Muscle of leg (tissue), 16 donors: ENCODE measurements around the gene STPG2. TPM values are rescaled to one million over a fixed set of nuclear protein-coding genes. Genes with fewer than 3 reads are reported as not detected.

ENCODE experiments used
- DNase-seq: peaks from one replicate; pipeline ENCODE4 v3.0.0; 2013
- H3K27ac ChIP-seq: one replicate; pipeline ENCODE4 v1.5.1; 2013; ENCODE audit warnings: mild to moderate bottlenecking, low read length, control low read depth
- H3K27me3 ChIP-seq: one replicate; pipeline ENCODE4 v1.6.1; 2013; ENCODE audit warnings: low read length; ENCODE audit not compliant: control insufficient read depth, insufficient read depth
- H3K36me3 ChIP-seq: one replicate; pipeline ENCODE4 v1.6.1; 2013; ENCODE audit warnings: low read length; ENCODE audit not compliant: control insufficient read depth, insufficient read depth
- H3K4me1 ChIP-seq: one replicate; pipeline ENCODE4 v1.6.1; 2013; ENCODE audit warnings: low read length; ENCODE audit not compliant: control insufficient read depth, insufficient read depth
- H3K4me3 ChIP-seq: one replicate; pipeline ENCODE4 v1.5.1; 2013; ENCODE audit warnings: low read length, control low read depth
- H3K9me3 ChIP-seq: replicated peaks from 2 replicates; pipeline ENCODE4 v1.6.1; 2013; ENCODE audit warnings: low read depth, low read length; ENCODE audit not compliant: control insufficient read depth
- WGBS: methylation state at CpG from one replicate; pipeline ENCODE4 v1.1.5; 2013; ENCODE audit warnings: missing lambda C conversion rate; ENCODE audit not compliant: insufficient coverage; 5-methylcytosine and 5-hydroxymethylcytosine counted together
- long read RNA-seq, 11 donors: transcript quantifications; one replicate each; lab custom pipeline, GENCODE V29; 2026
- polyA plus RNA-seq, 8 donors: library from polyadenylated mRNA; unstranded; fragments of 120-200 nt; gene quantifications; one replicate each; pipeline versions ENCODE4 v1.2.1 to v1.2.3, GENCODE V29; 2013; ENCODE audit warnings: inconsistent platforms in 1 of 8, low replicate concordance in 1 of 8; ENCODE audit not compliant: insufficient read length in 8 of 8, insufficient read depth in 1 of 8
- total RNA-seq: library from RNA; stranded (reverse); fragments of 120-200 nt; gene quantifications from one replicate; pipeline ENCODE4 v1.2.4, GENCODE V29; 2013

The STPG2 gene
- total RNA-seq (0.18 TPM), polyA plus RNA-seq (under 1 TPM in 3 of 8 donors, not detected in 5; 0.04 to 0.12 (median 0.08) TPM)
- long read RNA-seq, donor 1 = 0 reads
- long read RNA-seq, donor 2 = 0 reads
- long read RNA-seq, donor 3 = 0 reads
- long read RNA-seq, donor 4 = 0 reads
- long read RNA-seq, donor 5 = 0 reads
- long read RNA-seq, donor 6 = 0 reads
- long read RNA-seq, donor 7 = 0 reads
- long read RNA-seq, donor 8 = 0 reads
- long read RNA-seq, donor 9 = 0 reads
- long read RNA-seq, donor 10 = 0 reads
- long read RNA-seq, donor 11 = 0 reads

DNA sequence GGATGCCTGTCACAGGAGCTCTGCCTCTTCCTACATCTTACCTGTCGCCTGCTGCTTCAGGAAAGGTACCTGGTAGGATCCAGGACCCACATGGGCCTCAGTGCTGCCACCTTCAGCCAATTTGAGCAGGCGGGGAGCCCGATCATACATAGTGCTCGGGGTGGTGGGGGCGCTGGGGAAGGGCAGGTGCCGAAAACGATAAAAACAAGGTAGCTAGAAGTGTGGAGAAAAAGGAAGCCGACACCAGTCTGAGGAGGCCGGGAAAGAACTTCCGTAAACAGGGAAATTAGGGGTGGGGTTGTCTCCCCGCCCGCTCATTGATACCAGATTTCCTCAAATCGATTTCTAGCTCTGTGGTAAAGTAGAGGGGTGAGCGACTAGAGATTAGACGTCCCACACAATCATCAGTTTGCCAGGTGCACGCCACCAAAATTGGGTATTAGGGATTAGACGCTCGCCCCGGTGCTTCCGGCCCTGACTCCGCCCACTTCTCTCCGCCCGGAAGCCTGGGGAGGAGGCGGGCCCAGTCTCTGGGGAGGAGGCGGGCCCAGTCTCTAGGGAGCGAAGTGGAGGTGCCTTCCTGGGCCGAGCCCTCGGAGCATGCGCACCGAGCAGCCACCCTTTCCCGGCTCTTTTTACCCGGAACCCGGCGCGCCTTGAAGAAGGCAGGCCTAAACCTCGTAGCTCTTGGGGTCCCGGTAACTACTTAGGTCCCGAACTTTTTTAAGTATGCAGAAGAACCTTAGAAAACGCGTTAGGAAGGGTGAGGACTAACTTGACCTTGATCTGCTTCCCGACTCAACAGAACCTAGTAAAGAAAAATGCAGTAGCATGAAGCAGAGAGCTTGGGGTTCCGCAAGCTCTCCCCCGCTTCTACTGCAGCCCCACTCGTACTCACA, at the start of gene STPG2:
STPG2 (minus strand) TSS at position 476 of the 899 bp plus-strand sequence.
- peaks cover 2% of the 10 kb centered on the region for H3K4me1 ChIP-seq
- no peaks in the 10 kb centered on the region for H3K27me3 ChIP-seq
- H3K4me3 ChIP-seq = peak within 1 kb of the TSS; percentile 79
- peak; percentile 90 for DNase-seq
- no peaks in the 10 kb centered on the region for H3K36me3 ChIP-seq
- no peaks in the 10 kb centered on the region for H3K9me3 ChIP-seq
- H3K27ac ChIP-seq = peak within 1 kb of the TSS; percentile 67
- 1% methylated on average over 28 of the region's 44 CpGs for WGBS

DNA sequence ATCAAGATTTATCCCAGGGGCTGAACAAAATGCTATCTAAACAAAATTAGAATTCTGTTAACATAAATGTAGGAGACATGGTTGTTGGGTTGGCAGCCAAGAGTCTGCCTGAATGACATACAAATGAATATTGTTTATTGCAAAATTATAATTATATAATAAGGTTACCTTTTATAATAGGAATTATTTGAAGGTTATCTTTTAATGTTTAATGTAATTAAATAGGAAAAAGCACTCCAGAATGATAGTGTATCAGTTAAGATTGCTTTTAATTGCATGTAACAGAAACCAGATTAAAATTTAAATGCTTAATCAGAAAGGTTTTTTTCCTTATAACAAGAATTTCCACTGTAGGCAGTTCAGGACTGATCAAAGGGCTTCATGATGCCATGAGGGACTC, 42.0 kb upstream of the STPG2 start:
- Histone ChIP-seq H3K27ac (no peak overlapping the region), H3K27me3 (no peaks in the 10 kb centered on the region), H3K4me1 (no peaks in the 10 kb centered on the region), H3K36me3 (no peaks in the 10 kb centered on the region), H3K9me3 (no peaks in the 10 kb centered on the region), H3K4me3 (no peak overlapping the region)
- no peak for DNase-seq

DNA sequence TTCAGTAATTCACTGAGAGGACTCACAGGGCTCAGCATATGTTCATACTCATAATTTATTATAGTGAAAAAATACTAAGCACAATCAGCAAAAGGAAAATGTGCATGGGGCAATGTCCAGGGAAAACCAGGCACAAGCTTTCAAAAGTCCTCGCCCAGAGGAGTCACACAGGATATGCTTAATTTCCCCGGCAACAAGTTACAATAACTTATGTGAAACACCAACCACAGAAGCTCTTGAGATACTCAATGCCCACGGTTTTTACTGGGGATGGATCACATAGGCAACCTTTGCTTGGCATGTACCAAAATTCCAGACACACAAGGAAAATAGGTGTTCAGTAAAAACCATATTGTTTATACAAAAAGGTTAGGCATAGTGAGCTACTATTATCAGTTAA, 38.5 kb upstream of the STPG2 start:
- DNase-seq = no peak
- H3K4me1 ChIP-seq = no peaks in the 10 kb centered on the region
- no peak overlapping the region for H3K27ac ChIP-seq
- no peaks in the 10 kb centered on the region for H3K36me3 ChIP-seq
- no peaks in the 10 kb centered on the region for H3K27me3 ChIP-seq
- 83% methylated on average over 1 of the region's 3 CpGs for WGBS
- no peaks in the 10 kb centered on the region for H3K9me3 ChIP-seq
- no peak overlapping the region for H3K4me3 ChIP-seq

DNA sequence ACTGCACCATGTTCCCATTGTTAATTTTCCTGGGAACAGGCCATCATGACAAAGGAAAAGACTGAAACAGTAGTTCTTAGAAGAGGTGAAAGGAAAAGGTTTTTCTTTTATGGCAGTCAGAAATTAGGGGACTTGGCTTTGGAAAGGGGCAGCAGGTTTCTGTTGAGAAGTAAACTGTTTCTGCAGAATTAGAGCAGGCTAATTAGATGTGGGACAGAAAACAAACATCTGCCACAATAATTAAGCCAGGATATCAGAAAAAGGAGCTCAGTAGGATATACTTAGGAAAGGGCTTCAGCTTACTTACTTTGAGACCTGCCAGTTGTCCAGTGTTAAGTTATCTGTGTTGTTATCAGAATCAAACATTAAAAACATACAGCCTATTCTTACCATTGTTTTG, 36.7 kb upstream of the STPG2 start:
- Histone ChIP-seq H3K27ac (no peak overlapping the region), H3K27me3 (no peaks in the 10 kb centered on the region), H3K9me3 (no peaks in the 10 kb centered on the region), H3K36me3 (no peaks in the 10 kb centered on the region), H3K4me3 (no peak overlapping the region), H3K4me1 (no peaks in the 10 kb centered on the region)
- DNase-seq = no peak

DNA sequence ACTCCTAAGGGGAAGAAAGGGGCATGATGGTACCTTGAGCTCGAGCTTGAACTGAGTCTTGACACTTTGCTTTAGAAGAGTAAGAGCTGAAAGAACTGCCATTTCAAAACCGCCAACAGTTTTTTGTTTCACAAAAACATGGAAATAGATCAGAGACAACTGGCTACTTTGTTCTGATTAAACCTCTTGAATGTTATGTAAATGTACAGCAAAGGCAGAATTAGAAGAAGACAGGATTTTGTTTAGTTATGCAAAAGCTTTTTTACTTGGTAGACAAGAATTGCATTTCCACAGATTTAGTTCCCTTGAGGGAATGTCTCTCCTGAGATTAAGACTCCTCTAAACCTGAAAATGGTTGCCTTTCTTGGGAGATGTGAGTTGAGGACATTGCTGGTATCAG, 33.3 kb upstream of the STPG2 start:
- 40% methylated on average over 1 of the region's 2 CpGs for WGBS
- Histone ChIP-seq H3K27me3 (no peaks in the 10 kb centered on the region), H3K9me3 (no peaks in the 10 kb centered on the region), H3K4me1 (no peaks in the 10 kb centered on the region), H3K27ac (no peak overlapping the region), H3K4me3 (no peak overlapping the region), H3K36me3 (no peaks in the 10 kb centered on the region)
- DNase-seq = no peak

DNA sequence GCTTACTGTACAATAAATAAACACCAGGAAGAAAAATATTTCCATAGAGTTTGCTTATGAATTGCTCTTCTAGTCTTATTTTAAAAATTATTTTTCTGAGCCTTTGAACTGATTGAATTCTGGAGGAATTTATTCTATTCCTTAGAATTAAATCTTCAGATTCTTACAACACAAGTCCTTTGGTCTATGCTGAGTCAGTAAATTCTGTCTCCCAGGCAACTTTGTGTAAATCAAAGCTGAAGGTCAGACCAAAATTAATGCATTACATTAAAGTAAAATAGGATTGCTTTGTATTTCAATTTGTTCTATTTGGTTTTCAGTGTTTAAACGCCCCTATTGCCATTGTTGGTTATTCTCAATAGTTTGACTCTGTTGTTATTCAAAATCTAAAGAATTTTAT, 26.8 kb upstream of the STPG2 start:
- no CpG with 5 or more reads among the region's 1 CpG for WGBS
- Histone ChIP-seq H3K27me3 (no peaks in the 10 kb centered on the region), H3K36me3 (no peaks in the 10 kb centered on the region), H3K4me3 (no peak overlapping the region), H3K4me1 (no peaks in the 10 kb centered on the region), H3K9me3 (no peaks in the 10 kb centered on the region), H3K27ac (no peak overlapping the region)
- no peak for DNase-seq

DNA sequence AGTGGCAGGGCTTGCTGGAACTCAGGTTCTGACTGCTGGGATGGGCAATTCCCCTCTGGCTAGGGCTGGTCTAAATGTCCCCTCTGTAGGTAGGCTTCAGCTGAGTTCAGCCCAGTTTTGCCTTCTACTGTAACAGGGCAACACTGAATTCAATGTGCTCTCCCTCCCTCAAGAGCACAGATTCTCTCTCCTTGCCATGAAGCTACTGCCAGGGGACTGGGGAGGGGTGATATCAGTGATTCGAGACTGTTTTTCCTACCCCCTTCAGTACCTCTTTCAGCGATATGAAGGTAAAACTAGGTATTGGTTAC, 23.4 kb upstream of the STPG2 start:
- no CpG with 5 or more reads among the region's 2 CpGs for WGBS
- no peaks in the 10 kb centered on the region for H3K4me1 ChIP-seq
- no peaks in the 10 kb centered on the region for H3K36me3 ChIP-seq
- no peaks in the 10 kb centered on the region for H3K9me3 ChIP-seq
- DNase-seq = no peak
- H3K27ac ChIP-seq = no peak overlapping the region
- no peak overlapping the region for H3K4me3 ChIP-seq
- no peaks in the 10 kb centered on the region for H3K27me3 ChIP-seq

DNA sequence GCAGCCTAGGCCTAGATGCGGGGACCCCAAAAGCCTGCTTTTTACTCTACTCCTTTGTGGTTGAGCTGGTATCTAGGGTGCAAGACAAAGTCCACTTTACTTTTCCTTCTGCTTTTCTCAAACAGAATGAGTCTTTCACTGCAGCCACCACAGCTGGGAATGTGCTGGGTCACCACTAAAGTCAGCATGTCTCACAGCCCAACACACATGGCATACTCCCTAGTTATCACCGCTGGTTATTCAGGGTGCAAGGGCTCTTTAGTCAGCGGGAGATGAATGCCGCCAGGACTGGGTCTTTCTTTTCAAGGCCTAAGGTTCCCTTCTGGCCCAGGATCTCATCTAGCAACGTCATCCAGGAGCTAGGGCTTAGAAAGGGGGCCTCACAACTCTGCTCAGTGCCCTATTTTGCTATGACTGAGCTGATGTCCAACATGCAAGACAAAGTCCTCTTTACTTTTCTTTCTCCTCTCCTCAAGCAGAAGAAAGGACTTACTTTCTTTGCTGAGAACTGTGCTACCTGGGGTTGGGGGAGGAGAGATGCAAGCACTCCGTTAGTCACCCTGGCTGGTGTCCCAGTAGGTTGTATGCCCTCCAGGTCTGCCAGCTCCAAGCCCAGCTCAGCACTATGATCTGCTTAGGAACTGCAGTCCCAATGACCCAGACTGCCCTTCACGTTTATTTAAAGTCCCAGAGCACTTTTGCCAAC, 22.9 kb upstream of the STPG2 start:
- DNase-seq = no peak
- Histone ChIP-seq H3K27me3 (no peaks in the 10 kb centered on the region), H3K9me3 (no peaks in the 10 kb centered on the region), H3K27ac (no peak overlapping the region), H3K36me3 (no peaks in the 10 kb centered on the region), H3K4me1 (no peaks in the 10 kb centered on the region), H3K4me3 (no peak overlapping the region)
- 77% methylated on average over 6 of the region's 7 CpGs for WGBS

DNA sequence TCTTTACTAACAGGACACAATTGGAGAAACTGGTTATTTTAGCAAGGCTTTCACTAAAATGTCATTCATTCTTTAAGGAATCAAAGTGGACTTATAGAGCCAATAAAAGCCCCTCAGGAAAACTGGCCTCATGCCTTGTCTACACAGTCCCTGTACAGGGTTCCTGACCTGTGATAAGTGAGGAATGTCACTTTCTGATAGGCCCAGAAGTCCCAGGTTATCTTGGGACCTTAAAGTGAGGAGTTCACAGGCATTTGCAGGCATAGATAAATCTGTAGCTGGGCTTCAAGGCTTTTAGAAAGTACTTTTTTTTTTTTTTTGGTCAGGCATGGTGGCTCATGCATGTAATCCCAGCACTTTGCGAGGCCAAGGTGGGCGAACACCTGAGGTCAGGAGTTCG, 19.4 kb upstream of the STPG2 start:
- Histone ChIP-seq H3K9me3 (no peaks in the 10 kb centered on the region), H3K27me3 (no peaks in the 10 kb centered on the region)
- WGBS = 100% methylated on average over 3 of the region's 3 CpGs

DNA sequence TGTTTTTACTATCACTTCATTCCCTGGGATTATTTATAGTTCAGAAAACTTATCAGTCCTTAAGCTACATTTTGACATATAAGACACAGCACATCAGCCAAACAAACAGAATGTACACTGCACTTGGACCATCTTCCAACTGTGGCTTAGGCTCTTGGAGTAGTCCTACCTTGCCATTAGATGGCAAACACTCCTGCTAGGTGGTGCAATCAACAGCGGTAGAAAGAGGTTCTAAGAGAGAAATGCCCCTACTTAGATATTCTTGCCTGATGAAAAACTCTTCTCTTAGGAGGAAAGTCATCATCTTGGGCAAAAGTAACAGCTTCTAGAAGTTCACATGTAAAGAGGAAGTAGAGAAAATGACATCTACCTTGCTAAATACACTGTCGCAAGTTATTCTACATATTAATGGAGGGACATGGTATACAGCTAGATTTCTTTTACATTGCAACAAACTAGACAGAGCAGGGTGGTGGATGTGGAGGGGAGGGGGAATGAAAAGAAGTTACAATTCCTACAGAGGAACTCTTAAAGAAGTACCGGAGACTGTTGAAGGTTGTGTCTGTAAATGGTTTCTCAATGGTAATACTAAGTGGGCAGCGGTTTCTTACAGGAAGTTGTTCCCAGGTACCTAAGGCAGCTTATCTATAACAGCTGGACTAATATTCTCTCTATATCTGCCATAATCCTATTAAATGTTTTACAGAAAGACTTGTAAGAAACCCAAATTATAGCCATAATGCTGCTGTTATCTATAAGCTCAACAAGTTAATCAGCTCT, 8.1 kb upstream of the STPG2 start:
- no peaks in the 10 kb centered on the region for H3K4me1 ChIP-seq
- DNase-seq = no peak
- H3K27ac ChIP-seq = no peak overlapping the region
- H3K36me3 ChIP-seq = no peaks in the 10 kb centered on the region
- no peak overlapping the region for H3K4me3 ChIP-seq
- no peaks in the 10 kb centered on the region for H3K27me3 ChIP-seq
- WGBS = no CpG with 5 or more reads among the region's 4 CpGs
- H3K9me3 ChIP-seq = no peaks in the 10 kb centered on the region

More for the DNA sequence above, 19.4 kb upstream of the STPG2 start:
- no peaks in the 10 kb centered on the region for H3K36me3 ChIP-seq
- no peaks in the 10 kb centered on the region for H3K4me1 ChIP-seq
- no peak overlapping the region for H3K27ac ChIP-seq
- no peak for DNase-seq
- H3K4me3 ChIP-seq = no peak overlapping the region
